Measurements from ENCODE around the gene GRIK3. TPM values are rescaled to one million over a fixed set of nuclear protein-coding genes. Genes with fewer than 3 reads are reported as not detected.

The GRIK3 gene
- total RNA-seq, 2 experiments from 2014 or later, result 16.3 to 55.0 TPM

DNA sequence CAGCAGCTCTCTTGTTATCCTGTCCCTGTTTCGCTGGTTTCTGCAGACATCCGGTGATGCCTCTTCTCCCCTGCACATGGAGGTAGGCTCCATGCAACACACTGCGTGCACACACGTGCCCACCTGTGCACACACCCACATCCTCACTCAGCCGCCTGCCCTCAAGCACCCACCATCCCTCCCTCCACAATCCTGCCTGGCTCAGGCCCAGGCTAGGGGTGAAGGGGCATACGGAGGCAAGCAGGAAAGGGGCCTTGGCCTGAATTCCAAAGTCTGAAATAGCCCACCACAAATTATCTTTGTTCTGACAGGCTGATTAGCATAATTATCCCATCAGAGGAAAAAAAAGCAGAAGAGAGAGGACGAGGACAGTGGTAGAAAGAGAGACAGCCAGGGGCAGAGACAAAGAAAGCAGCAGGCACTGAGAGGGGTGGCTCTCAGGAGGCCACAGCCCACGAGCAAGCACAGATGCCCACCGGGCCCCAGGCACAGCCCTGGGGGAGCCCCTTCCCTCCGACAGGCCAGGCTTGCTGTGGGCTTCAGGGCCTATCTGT, 73.2 kb downstream of the GRIK3 start:
- BruUV-seq (replicated peaks), result no TSS peak
- H3K4me3 ChIP-seq (ENCODE audit: low read depth, low read length, poor library complexity, severe bottlenecking), result no peak overlapping the region
- TF ChIP-seq, protein P1, sequence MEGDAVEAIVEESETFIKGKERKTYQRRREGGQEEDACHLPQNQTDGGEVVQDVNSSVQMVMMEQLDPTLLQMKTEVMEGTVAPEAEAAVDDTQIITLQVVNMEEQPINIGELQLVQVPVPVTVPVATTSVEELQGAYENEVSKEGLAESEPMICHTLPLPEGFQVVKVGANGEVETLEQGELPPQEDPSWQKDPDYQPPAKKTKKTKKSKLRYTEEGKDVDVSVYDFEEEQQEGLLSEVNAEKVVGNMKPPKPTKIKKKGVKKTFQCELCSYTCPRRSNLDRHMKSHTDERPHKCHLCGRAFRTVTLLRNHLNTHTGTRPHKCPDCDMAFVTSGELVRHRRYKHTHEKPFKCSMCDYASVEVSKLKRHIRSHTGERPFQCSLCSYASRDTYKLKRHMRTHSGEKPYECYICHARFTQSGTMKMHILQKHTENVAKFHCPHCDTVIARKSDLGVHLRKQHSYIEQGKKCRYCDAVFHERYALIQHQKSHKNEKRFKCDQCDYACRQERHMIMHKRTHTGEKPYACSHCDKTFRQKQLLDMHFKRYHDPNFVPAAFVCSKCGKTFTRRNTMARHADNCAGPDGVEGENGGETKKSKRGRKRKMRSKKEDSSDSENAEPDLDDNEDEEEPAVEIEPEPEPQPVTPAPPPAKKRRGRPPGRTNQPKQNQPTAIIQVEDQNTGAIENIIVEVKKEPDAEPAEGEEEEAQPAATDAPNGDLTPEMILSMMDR (conservative IDR thresholded peaks at IDR 0.05; ENCODE audit: low read length), result no peak
- no peak for TF ChIP-seq EZH2phosphoT487 (IDR thresholded peaks at IDR 0.05; ENCODE audit: borderline replicate concordance, low read depth, low read length)
- H3K4me1 ChIP-seq (ENCODE audit: insufficient read depth, low read length, poor library complexity, severe bottlenecking), result peaks cover 48% of the 10 kb centered on the region
- H3K4me2 ChIP-seq (ENCODE audit: low read length), result no peak overlapping the region
- intact Hi-C loops (cut with micrococcal nuclease; ENCODE audit: unreplicated experiment), result no loop called here
- H3K9me2 ChIP-seq (ENCODE audit: insufficient read depth, low read length), result no peaks in the 10 kb centered on the region
- no peaks in the 10 kb centered on the region for H4K20me1 ChIP-seq (ENCODE audit: insufficient read depth, low read length)
- no peaks in the 10 kb centered on the region for H3K9me3 ChIP-seq (ENCODE audit: low read length)
- no peak overlapping the region for H2AFZ ChIP-seq (ENCODE audit: low read length)
- H3K36me3 ChIP-seq (ENCODE audit: insufficient read depth, low read length), result no peaks in the 10 kb centered on the region
- H3K27ac ChIP-seq (ENCODE audit: low read depth, low read length, poor library complexity, severe bottlenecking), result no peak overlapping the region
- CTCF ChIA-PET (ENCODE audit: unreplicated experiment), result no interaction called here
- H3K79me2 ChIP-seq (ENCODE audit: insufficient read depth, low read depth, low read length), result no peaks in the 10 kb centered on the region; the same call in 1 of the 2 replicates
- no peak for DNase-seq (ENCODE audit: low spot score)
- POLR2A ChIA-PET, result no interaction called here

DNA sequence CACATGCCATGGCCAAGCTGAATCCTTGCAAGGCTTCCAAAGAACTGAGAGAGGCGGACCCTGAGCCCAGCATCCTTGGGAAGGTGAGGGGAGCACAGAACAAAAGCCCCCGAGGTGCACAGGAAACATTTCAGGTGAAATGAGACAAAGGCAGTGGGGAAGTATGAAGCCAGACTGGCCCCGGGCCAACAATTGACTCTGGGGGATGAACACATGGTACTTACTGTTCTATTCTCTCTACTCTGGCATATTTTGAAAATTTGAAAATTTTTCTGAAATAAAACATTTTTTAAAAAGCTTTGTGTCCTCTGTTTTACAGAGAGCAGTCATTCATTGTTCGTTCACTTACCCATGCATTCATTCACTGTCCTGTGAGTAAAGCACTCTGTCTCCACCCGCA, 77.7 kb downstream of the GRIK3 start:
- no peaks in the 10 kb centered on the region for H3K9me2 ChIP-seq (ENCODE audit: insufficient read depth, low read length)
- POLR2A ChIA-PET, result interaction anchor here (0.6 kb wide), 1 partner anchor 46 kb away, joined by 4 read pairs; no protein-coding TSS in a partner anchor
- TF ChIP-seq, protein P1 (conservative IDR thresholded peaks at IDR 0.05; ENCODE audit: low read length), result no peak
- no peak for TF ChIP-seq EZH2phosphoT487 (IDR thresholded peaks at IDR 0.05; ENCODE audit: borderline replicate concordance, low read depth, low read length)
- BruUV-seq (replicated peaks), result no TSS peak
- intact Hi-C loops (cut with micrococcal nuclease; ENCODE audit: unreplicated experiment), result loop anchor here (2.0 kb wide), 1 partner anchor 332 kb away; no protein-coding TSS in a partner anchor
- CTCF ChIA-PET (ENCODE audit: unreplicated experiment), result interaction anchor here (0.9 kb wide), 1 partner anchor 8 kb away, joined by 3 read pairs; no protein-coding TSS in a partner anchor
- H3K36me3 ChIP-seq (ENCODE audit: insufficient read depth, low read length), result no peaks in the 10 kb centered on the region
- peaks cover 14% of the 10 kb centered on the region; the same call in 1 of the 2 replicates for H3K79me2 ChIP-seq (ENCODE audit: insufficient read depth, low read depth, low read length)
- H2AFZ ChIP-seq (ENCODE audit: low read length), result no peak overlapping the region
- DNase-seq (ENCODE audit: low spot score), result peak; percentile 60
- H3K27ac ChIP-seq (ENCODE audit: low read depth, low read length, poor library complexity, severe bottlenecking), result peak overlapping the region; percentile 99
- no peaks in the 10 kb centered on the region for H3K9me3 ChIP-seq (ENCODE audit: low read length)
- H3K4me3 ChIP-seq (ENCODE audit: low read depth, low read length, poor library complexity, severe bottlenecking), result no peak overlapping the region
- H4K20me1 ChIP-seq (ENCODE audit: insufficient read depth, low read length), result no peaks in the 10 kb centered on the region
- H3K4me2 ChIP-seq (ENCODE audit: low read length), result peak overlapping the region; percentile 55
- peaks cover 73% of the 10 kb centered on the region for H3K4me1 ChIP-seq (ENCODE audit: insufficient read depth, low read length, poor library complexity, severe bottlenecking)

DNA sequence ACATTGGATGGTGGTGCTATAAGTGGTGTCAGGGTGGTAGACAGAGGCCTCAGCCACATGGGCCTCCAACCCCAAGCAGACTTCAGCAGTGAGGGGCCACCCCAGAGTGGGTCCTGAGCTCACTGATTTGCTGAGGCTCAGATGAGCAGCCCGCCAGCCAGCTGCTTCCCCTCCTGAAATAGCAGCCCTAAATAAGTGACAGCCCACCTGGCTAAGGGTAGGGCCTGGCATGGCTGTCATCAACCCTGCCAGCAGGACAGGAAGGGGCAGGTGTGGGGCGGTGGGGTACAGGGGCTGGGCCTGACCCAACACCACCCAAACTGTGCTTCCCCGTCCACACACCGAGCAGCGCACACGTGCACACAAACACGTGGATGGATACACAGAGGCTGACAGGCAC, 79.3 kb downstream of the GRIK3 start:
- Histone ChIP-seq H3K4me1 (ENCODE audit: insufficient read depth, low read length, poor library complexity, severe bottlenecking) (peaks cover 75% of the 10 kb centered on the region), H3K9me3 (ENCODE audit: low read length) (no peaks in the 10 kb centered on the region), H3K4me3 (ENCODE audit: low read depth, low read length, poor library complexity, severe bottlenecking) (peak overlapping the region; percentile 16), H3K4me2 (ENCODE audit: low read length) (peak overlapping the region; percentile 80), H3K79me2 (ENCODE audit: insufficient read depth, low read depth, low read length) (peaks cover 16% of the 10 kb centered on the region; the same call in 1 of the 2 replicates), H2AFZ (ENCODE audit: low read length) (no peak overlapping the region), H3K36me3 (ENCODE audit: insufficient read depth, low read length) (no peaks in the 10 kb centered on the region), H3K27ac (ENCODE audit: low read depth, low read length, poor library complexity, severe bottlenecking) (peak overlapping the region; percentile 99), H3K9me2 (ENCODE audit: insufficient read depth, low read length) (no peaks in the 10 kb centered on the region), H4K20me1 (ENCODE audit: insufficient read depth, low read length) (no peaks in the 10 kb centered on the region)
- BruUV-seq (replicated peaks), result no TSS peak
- ChIA-PET POLR2A (interaction anchor here (0.7 to 3.9 kb wide), 7 partner anchors 12 to 93 kb away, joined by 3 to 29 read pairs (median 3); no protein-coding TSS in a partner anchor), CTCF (ENCODE audit: unreplicated experiment) (interaction anchor here (0.7 kb wide), 1 partner anchor 11 kb away, joined by 4 read pairs; no protein-coding TSS in a partner anchor)
- peak; percentile 98 for DNase-seq (ENCODE audit: low spot score)
- intact Hi-C loops (cut with micrococcal nuclease; ENCODE audit: unreplicated experiment), result loop anchor here (1.0 to 2.0 kb wide), 3 partner anchors 50 to 74 kb away; no protein-coding TSS in a partner anchor
- no peak for TF ChIP-seq EZH2phosphoT487 (IDR thresholded peaks at IDR 0.05; ENCODE audit: borderline replicate concordance, low read depth, low read length)
- TF ChIP-seq, protein P1 (conservative IDR thresholded peaks at IDR 0.05; ENCODE audit: low read length), result no peak

Measured in OCI-LY7 (cell line).